Measurements from ENCODE around the gene TCF12.

The TCF12 gene

GRCh38 chr15:57111002-57111401, 192.6 kb downstream of the TCF12 start:
- no peak for DNase-seq (ENCODE audit: low read depth, low spot score)
- H3K4me3 ChIP-seq (ENCODE audit: low read depth, low read length), result no peak overlapping the region
- ChIA-PET CTCF (interaction anchor here (1.2 to 1.3 kb wide), 3 partner anchors 9 to 196 kb away, joined by 3 to 4 read pairs (median 3); no protein-coding TSS in a partner anchor), POLR2A (no interaction called here)
- TF ChIP-seq, protein P1, sequence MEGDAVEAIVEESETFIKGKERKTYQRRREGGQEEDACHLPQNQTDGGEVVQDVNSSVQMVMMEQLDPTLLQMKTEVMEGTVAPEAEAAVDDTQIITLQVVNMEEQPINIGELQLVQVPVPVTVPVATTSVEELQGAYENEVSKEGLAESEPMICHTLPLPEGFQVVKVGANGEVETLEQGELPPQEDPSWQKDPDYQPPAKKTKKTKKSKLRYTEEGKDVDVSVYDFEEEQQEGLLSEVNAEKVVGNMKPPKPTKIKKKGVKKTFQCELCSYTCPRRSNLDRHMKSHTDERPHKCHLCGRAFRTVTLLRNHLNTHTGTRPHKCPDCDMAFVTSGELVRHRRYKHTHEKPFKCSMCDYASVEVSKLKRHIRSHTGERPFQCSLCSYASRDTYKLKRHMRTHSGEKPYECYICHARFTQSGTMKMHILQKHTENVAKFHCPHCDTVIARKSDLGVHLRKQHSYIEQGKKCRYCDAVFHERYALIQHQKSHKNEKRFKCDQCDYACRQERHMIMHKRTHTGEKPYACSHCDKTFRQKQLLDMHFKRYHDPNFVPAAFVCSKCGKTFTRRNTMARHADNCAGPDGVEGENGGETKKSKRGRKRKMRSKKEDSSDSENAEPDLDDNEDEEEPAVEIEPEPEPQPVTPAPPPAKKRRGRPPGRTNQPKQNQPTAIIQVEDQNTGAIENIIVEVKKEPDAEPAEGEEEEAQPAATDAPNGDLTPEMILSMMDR (IDR thresholded peaks at IDR 0.05; ENCODE audit: insufficient read depth, low read length, missing control alignments), result no peak

GRCh38 chr15:57112178-57112577, 193.7 kb downstream of the TCF12 start:
- H3K4me3 ChIP-seq (ENCODE audit: low read depth, low read length), result no peak overlapping the region
- POLR2A ChIA-PET, result no interaction called here
- no peak for DNase-seq (ENCODE audit: low read depth, low spot score)
- TF ChIP-seq, protein P1 (IDR thresholded peaks at IDR 0.05; ENCODE audit: insufficient read depth, low read length, missing control alignments), result no peak
- CTCF ChIA-PET, result interaction anchor here (0.9 to 1.5 kb wide), 3 partner anchors 11 to 290 kb away, joined by 3 read pairs; no protein-coding TSS in a partner anchor

- TF ChIP-seq, protein P1 (IDR thresholded peaks at IDR 0.05; ENCODE audit: insufficient read depth, low read length, missing control alignments), result no peak
- DNase-seq (ENCODE audit: low read depth, low spot score), result no peak
- CTCF ChIA-PET, result interaction anchor here (0.7 to 1.0 kb wide), 2 partner anchors 12 to 24 kb away, joined by 3 read pairs; no protein-coding TSS in a partner anchor
- no peak overlapping the region for H3K4me3 ChIP-seq (ENCODE audit: low read depth, low read length)
- POLR2A ChIA-PET, result no interaction called here
These were observed 195.6 kb downstream of the TCF12 start for GRCh38 chr15:57114070-57114469.

DNA sequence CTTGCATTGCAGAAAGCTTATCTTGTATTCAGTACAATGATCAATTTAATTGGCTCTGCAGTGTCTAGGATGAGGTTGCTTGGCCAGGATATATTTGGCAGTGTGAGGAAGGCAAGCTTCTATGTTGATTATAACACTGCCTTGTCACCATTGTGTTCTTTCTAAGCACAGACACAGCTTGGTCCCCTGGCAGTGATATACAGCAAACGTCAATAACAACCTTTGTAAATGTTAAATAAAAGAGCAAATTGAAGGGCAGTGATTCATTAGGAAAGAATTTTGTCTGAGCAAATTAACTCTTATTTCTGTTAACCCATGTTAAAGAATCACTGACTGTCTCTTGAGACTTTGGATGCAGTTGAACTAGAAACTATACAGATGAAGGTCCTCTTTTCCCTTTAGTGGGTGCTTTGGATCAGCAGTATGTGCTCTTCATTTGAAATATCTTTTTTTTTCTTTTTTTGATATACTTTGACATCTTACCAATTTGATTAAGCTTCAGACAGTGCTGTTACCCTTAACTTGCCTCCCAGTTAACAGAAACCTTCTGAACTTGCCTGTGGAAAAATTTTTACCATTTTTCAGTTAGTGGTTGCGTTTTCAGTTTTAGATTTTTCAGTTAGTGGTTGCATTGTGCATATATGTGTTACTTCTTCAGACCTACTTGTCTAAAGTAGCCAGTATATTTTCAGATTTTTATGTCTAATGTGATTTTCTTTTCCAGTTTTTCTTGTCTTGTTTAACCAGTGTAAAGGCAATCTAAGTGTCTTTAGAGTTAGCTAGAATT, 199.8 kb downstream of the TCF12 start:
- no peak overlapping the region for H3K4me3 ChIP-seq (ENCODE audit: low read depth, low read length)
- TF ChIP-seq, protein P1 (IDR thresholded peaks at IDR 0.05; ENCODE audit: insufficient read depth, low read length, missing control alignments), result no peak
- no peak for DNase-seq (ENCODE audit: low read depth, low spot score)
- CTCF ChIA-PET, result interaction anchor here (1.0 to 2.0 kb wide), 2 partner anchors 17 to 188 kb away, joined by 3 to 4 read pairs; no protein-coding TSS in a partner anchor
- POLR2A ChIA-PET, result no interaction called here

DNA sequence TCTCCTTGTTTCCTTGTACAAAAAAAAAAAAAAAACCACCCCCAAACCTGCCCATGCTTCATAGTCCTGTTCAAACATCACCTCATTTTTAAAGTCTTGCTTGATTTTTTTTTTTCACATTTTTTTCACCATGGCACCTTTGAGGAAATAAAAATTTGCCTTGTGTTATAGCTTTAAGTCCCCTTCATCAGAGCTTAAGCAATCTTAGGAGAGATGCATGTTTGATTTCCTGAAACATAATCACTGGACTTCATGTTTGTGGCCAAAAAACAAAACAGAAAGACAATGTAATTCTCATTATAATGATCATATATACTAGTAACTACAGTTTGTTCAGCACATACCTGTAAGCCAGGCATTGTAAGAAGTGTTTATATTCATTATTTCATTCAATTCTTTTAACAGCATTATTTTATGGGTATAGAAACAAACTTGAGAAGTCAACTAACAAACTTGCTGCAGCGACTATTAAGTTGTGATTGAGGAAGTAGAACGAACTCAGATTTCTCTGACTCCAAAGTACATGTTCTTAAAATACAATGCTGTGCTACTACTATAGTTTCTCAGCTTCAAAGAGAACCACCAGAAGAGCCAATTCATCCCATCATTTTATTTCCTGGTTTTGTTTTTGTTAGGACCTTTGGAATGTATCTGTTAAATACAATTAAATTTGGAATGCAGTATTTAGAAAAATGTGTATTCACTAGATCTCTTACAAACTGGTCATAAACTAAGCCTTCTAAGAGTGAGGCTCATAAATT, 203.8 kb downstream of the TCF12 start:
- ChIA-PET CTCF (interaction anchor here (1.0 to 2.4 kb wide), 6 partner anchors 10 to 184 kb away, joined by 3 to 10 read pairs (median 4); no protein-coding TSS in a partner anchor), POLR2A (no interaction called here)
- no peak overlapping the region for H3K4me3 ChIP-seq (ENCODE audit: low read depth, low read length)
- TF ChIP-seq, protein P1 (IDR thresholded peaks at IDR 0.05; ENCODE audit: insufficient read depth, low read length, missing control alignments), result no peak
- DNase-seq (ENCODE audit: low read depth, low spot score), result no peak

DNA sequence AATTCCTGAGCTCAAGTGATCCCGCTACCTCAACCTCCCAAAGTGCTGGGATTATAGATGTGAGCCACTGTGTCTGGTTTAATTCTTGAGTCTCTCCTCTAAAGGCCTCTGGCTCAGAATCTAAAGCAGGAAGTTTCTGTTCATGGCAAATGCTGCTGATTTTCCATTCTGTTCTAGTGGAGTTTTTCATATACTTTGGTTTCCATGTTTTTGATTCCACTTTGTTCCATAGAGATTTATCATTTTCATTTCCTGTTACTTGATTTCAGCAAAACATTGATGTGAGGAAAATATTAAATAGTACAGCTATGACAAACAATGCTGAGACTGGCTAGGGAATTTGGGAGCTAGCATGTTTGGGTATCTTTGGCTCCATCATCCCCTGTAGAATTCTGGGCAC, 205.6 kb downstream of the TCF12 start:
- no peak for DNase-seq (ENCODE audit: low read depth, low spot score)
- POLR2A ChIA-PET, result no interaction called here
- CTCF ChIA-PET, result interaction anchor here (1.0 to 2.4 kb wide), 5 partner anchors 12 to 26 kb away, joined by 3 to 10 read pairs (median 4); no protein-coding TSS in a partner anchor
- H3K4me3 ChIP-seq (ENCODE audit: low read depth, low read length), result no peak overlapping the region
- TF ChIP-seq, protein P1 (IDR thresholded peaks at IDR 0.05; ENCODE audit: insufficient read depth, low read length, missing control alignments), result no peak
